AG10803 (cell line): Measurements from ENCODE around the gene HIGD1C.

ENCODE experiments used
- DNase-seq: peaks from one replicate; pipeline ENCODE4 v3.0.0; 2010; ENCODE audit warnings: low read depth
- H3K4me3 ChIP-seq: 2 replicates; pipeline ENCODE4 v1.5.1; 2011; ENCODE audit warnings: mild to moderate bottlenecking, low read length, control low read depth
- TF ChIP-seq, protein P1 (sequence below): conservative IDR thresholded peaks from 2 replicates; pipeline ENCODE4 v1.5.1; 2011; ENCODE audit warnings: mild to moderate bottlenecking, low read length, control low read depth, inconsistent platforms

HIGD1C gene

DNA sequence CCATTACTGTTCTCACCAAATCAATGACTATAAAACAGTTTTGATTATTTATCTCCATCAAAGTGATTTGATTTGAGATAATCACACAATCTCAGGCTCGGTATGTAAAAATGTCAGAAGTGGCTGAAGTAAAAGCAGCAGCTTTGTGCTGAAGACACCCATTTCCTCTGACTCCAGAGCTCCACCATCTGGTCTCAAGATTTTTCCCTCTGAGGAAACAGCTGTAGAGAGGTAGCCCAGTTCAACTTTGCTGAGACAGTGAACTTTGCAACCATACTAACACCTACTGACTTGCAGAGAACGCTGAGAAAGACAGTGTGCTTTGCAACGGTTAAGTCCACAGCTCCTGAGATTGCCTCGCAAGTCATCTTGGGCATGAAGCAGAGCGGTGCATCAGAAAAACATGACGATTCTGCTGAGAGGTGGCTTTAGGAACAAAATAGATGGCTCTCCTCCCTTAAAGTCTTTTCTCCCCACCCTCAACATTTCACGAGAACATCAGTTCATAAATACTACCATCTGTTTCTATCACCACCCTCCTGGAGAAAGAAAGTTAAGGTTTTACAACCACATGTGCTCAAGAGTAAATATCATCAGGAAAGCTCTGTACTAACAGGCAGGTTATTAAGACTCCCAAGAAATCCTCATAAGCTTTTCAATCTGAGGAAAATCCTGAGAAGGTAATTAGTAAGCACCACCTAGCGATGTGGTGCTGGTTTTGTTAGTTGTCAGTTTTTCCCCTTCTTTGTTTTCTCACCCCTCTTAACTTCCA is 34.8 kb downstream of the HIGD1C start:
- no peak overlapping the region for H3K4me3 ChIP-seq
- peak; percentile 62 for DNase-seq
- TF ChIP-seq, protein P1, sequence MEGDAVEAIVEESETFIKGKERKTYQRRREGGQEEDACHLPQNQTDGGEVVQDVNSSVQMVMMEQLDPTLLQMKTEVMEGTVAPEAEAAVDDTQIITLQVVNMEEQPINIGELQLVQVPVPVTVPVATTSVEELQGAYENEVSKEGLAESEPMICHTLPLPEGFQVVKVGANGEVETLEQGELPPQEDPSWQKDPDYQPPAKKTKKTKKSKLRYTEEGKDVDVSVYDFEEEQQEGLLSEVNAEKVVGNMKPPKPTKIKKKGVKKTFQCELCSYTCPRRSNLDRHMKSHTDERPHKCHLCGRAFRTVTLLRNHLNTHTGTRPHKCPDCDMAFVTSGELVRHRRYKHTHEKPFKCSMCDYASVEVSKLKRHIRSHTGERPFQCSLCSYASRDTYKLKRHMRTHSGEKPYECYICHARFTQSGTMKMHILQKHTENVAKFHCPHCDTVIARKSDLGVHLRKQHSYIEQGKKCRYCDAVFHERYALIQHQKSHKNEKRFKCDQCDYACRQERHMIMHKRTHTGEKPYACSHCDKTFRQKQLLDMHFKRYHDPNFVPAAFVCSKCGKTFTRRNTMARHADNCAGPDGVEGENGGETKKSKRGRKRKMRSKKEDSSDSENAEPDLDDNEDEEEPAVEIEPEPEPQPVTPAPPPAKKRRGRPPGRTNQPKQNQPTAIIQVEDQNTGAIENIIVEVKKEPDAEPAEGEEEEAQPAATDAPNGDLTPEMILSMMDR, result peak; percentile 69

DNA sequence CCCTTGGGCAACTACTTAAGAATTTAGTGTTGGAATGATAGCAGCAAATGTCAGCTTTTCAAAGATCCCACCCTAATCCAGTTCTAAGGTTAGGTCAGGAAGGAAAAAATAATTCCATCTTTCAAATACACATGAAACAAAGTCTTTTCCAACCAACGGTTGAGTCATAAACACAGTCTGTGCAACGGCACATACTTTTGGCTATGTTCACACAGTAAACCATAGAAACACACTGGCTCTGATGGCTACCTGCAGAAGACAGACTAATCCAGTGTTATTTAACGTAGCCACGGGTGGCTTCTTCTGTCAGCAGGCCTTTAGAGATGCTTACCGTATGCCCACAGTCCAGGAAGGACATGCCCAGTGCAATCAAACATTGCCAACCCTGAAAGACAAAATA is 35.7 kb downstream of the HIGD1C start:
- TF ChIP-seq, protein P1, result no peak
- no peak overlapping the region for H3K4me3 ChIP-seq
- peak; percentile 45 for DNase-seq

DNA sequence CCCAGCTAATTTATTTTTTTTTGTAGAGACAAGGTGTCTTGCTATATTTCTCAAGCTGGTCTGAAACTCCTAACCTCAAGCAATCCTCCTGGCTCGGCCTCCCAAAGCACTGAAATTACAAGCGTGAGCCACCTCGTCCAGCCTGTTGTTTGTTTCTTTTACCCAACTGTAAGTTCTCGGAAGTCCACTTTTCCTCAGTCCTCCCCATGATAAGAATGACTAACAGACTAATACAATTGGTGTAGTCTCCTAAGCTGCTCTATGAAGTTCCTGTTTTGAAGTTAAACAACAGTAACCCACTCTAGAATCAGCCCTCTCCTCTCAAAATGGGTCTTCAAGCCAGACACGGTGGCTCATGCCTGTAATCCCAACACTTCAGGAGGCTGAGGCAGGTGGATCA is 36.5 kb downstream of the HIGD1C start:
- no peak overlapping the region for H3K4me3 ChIP-seq
- no peak for DNase-seq
- TF ChIP-seq, protein P1, result no peak

DNA sequence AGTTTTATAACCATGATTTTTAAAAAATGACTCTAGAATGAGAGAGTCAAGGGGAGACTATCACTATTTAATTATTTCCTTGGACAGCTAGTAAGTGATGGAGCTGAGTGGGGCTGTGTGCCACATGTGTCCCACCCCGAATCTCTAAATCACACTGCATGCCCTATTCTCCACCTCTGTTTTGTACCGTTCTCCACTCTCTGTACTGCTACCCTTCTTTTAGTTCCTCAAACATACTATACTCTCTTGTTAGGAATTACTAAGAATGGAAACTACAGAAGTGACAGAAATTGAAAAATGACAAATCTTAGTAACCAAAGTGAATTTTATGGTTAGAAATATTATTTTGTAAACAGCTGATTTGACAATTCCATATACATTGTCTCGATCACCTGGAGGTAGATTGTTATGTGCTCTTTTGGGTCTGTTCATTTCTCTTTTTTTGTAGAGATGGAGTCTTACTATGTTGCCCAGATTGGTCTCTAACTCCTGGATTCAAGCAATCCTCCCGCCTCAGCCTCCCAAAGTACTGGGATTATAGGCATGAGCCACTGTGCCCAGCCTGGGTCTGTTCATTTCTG is 37.9 kb downstream of the HIGD1C start:
- H3K4me3 ChIP-seq, result no peak overlapping the region
- TF ChIP-seq, protein P1, result no peak
- DNase-seq, result no peak

DNA sequence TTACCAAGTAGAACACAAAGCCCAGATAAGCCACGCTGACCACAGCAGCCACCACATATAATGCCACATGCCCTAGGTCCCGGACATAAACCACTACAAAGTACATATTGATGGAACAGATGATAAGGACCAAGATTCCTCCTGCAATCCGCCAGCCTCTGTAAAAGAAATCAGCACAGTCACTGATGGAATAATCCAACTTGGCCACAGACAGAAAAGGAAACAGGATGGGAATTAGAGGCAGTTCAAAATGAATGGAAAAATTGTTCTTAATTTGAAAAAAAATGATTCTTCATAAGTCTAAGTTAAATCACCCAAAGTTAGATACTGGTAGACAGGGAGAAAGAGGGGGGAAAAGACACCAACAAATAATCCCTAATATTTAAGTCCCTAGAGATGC is 38.4 kb downstream of the HIGD1C start:
- H3K4me3 ChIP-seq, result no peak overlapping the region
- TF ChIP-seq, protein P1, result no peak
- no peak for DNase-seq

DNA sequence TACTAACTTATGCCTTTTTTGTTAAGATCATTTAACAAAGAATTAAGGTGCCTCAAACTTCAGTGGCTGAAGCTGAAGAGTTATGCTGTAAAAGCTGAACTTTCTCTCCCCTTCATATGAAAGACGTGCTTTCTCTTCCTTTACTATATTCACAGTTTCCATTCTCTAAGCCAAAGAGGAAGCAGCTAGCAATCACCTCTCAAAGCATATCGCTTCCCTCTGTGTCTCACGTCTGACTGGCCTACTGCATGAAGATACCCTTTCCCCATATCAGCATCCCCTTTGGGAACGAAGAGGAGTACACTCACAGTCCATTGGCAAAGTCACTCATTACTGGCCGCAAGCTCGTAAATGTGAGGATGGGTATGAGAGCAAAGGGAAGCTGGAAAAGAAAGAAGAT is 38.9 kb downstream of the HIGD1C start:
- TF ChIP-seq, protein P1, result no peak
- no peak for DNase-seq
- no peak overlapping the region for H3K4me3 ChIP-seq

DNA sequence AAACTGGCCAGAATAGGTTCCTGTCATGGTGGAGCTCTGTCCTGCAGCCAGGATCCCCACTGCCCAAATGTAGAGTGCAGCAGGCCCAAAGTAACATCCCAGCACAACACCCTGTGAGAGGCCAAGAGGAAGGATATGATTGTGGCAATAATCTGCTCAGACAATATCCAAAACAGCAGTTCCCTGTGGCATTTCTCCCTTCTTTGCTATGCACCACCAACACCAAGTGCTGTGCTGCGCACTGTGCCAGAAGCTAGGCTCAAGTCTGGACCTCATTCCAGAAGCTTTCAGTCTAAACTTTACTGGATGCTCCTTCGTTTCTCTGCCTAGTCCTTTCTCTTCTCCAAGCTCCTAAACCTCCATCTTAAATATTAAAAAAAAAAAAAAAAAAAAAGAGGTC is 40.5 kb downstream of the HIGD1C start:
- H3K4me3 ChIP-seq, result no peak overlapping the region
- TF ChIP-seq, protein P1, result no peak
- peak; percentile 16 for DNase-seq
